ENCODE results near the gene TCOF1. TPM values are rescaled to one million over a fixed set of nuclear protein-coding genes. Genes with fewer than 3 reads are reported as not detected.

Gene TCOF1
- total RNA-seq, 1 donor from 2014 or later: 26.1 TPM

DNA sequence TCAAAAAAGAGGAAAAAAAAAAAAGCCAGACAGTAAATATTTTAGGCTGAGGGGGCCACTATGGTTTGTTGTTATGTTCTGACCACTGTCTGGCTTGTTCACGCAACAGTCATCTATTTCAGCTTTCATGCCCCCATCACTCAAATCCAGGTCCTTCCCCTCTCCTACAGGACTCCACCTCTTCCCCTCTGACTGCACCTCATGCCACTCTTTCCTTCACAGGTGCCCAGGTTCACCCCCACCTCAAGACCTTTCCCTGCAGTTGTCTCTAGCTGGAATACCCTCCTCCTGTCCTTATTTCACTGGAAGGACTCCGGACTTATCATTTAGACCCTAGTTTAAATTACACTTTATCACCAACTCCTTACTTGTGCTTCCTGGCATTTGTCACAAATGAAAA, 88.6 kb downstream of the TCOF1 start:
- DNase-seq (ENCODE audit: low spot score): no peak

- DNase-seq (ENCODE audit: low spot score): no peak
Observed at GRCh38 chr5:150446583-150446982, 89.1 kb downstream of the TCOF1 start.

GRCh38 chr5:150447188-150447587, 89.7 kb downstream of the TCOF1 start:
- DNase-seq (ENCODE audit: low spot score): no peak

DNA sequence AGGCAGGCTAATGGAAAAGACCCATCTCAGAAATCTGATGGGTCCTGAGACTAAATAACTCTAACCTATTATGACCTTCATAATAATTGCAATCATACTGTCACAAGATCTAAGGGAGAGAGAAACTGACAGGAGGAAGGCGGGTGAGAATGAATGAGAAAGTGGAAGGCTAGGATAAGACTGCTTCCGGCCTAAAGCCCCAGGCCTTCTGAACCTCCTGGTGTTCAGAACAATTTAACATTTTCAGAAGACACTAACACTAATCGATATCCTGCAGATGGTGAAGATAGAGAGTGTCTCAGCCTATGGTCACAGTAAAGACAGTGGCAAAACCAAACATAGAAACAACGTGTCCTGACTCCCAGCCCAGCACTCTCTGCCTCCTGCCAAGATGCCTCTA, 90.8 kb downstream of the TCOF1 start:
- DNase-seq (ENCODE audit: low spot score): no peak

DNA sequence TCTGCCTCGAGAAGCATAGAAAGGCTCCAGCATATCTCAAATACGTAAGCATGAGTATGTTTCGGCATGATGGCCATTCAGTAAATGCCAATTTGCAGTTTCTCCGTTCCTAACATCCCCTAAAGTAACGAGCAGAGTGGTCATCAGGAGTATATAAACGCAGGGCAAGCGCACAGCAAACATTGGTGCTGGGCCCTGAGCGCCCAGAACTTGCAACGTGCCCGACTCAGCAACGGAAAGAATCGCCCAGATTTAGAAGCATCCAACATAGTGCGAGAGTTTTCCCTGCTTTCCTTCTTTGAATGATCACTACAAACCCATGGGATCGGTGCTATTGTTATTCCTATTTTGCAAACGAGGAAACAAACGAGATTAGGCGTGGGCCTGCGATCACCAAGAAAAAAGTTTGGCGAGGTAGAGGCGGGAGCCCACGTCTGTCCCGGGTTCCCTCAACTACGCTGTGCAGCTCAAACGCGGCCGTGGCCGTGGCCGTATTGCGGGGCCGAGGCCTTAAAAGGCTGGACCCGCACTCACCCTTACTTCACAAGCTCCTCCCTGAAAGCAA, 91.5 kb downstream of the TCOF1 start:
- no peak for DNase-seq (ENCODE audit: low spot score)

Other genes with a start within 250 kb of the TCOF1 start
- 201 TPM for gene PDGFRB, start 201.9 kb upstream of the TCOF1 start, total RNA-seq
- 0.35 TPM for gene CDX1, start 190.9 kb upstream of the TCOF1 start, total RNA-seq
- gene SLC6A7, start 167.6 kb upstream of the TCOF1 start, total RNA-seq: not detected
- gene CAMK2A, start 67.9 kb upstream of the TCOF1 start, total RNA-seq: not detected
- 0.58 TPM for gene ARSI, start 54.8 kb upstream of the TCOF1 start, total RNA-seq
- 486 TPM for gene CD74, start 55.2 kb downstream of the TCOF1 start, total RNA-seq
- gene RPS14, start 92.0 kb downstream of the TCOF1 start, total RNA-seq: 1,447 TPM
- gene NDST1, start 150.4 kb downstream of the TCOF1 start, total RNA-seq: 110 TPM

All from mesenteric fat pad (tissue), 1 donor.